ENCODE measurements around the gene ARHGEF1. TPM values are rescaled to one million over a fixed set of nuclear protein-coding genes. Genes with fewer than 3 reads are reported as not detected.
"Not testable (repeated sequence)": the region's sequence is repeated elsewhere in the genome, so short reads cannot be mapped to it uniquely, and the experiment has no call there.

The ARHGEF1 gene
- total and polyA plus RNA-seq, 12 donors = 20.2 to 143 (median 30.2) TPM

DNA sequence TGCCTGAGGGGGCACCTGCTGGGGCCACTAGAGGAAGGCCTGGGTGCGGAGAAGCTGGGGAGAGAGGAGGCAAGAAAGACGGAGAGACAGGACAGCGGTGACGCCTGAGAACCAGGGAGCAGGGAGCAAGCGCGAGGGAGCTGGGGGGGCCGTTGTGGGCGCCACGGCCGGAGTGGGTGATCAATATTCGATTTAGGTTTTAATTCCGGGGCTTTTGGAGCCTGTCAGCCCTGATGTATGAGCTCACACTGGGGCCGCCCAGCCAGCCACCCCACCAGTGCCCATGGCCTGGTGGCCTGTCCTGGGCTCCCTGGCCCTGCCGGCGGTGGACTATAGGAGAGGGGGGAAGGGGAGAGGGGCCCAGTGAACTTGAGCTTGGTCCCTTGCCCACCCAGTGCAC is 54.0 kb downstream of the ARHGEF1 start:
- DNase-seq (no peak), ATAC-seq (no peak)
- Histone ChIP-seq H3K4me3 (no peak overlapping the region), H3K27me3 (peaks cover 4 to 84% (median 74%) of the 10 kb centered on the region in 7 donors), H3K27ac (no peak overlapping the region), H3K9me3 (no peaks in the 10 kb centered on the region), H3K36me3 (no peaks in the 10 kb centered on the region), H3K4me1 (peaks cover 0 to 18% (median 13%) of the 10 kb centered on the region in 9 donors)
- TF ChIP-seq, protein P1, sequence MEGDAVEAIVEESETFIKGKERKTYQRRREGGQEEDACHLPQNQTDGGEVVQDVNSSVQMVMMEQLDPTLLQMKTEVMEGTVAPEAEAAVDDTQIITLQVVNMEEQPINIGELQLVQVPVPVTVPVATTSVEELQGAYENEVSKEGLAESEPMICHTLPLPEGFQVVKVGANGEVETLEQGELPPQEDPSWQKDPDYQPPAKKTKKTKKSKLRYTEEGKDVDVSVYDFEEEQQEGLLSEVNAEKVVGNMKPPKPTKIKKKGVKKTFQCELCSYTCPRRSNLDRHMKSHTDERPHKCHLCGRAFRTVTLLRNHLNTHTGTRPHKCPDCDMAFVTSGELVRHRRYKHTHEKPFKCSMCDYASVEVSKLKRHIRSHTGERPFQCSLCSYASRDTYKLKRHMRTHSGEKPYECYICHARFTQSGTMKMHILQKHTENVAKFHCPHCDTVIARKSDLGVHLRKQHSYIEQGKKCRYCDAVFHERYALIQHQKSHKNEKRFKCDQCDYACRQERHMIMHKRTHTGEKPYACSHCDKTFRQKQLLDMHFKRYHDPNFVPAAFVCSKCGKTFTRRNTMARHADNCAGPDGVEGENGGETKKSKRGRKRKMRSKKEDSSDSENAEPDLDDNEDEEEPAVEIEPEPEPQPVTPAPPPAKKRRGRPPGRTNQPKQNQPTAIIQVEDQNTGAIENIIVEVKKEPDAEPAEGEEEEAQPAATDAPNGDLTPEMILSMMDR (IDR thresholded peaks at IDR 0.05) = no peak
- WGBS, 2 donors = 49 to 65% methylated on average over 14 to 15 of the region's 15 CpGs
- intact Hi-C loops (cut with DNase I) = loop anchor here in 6 of 10 donors (5.0 to 10.0 kb wide), 5 partner anchors 52 to 922 kb away; partner anchors contain the start of genes CD79A (in 3 of the 6) and ARHGEF1 (in 1 of the 6)

DNA sequence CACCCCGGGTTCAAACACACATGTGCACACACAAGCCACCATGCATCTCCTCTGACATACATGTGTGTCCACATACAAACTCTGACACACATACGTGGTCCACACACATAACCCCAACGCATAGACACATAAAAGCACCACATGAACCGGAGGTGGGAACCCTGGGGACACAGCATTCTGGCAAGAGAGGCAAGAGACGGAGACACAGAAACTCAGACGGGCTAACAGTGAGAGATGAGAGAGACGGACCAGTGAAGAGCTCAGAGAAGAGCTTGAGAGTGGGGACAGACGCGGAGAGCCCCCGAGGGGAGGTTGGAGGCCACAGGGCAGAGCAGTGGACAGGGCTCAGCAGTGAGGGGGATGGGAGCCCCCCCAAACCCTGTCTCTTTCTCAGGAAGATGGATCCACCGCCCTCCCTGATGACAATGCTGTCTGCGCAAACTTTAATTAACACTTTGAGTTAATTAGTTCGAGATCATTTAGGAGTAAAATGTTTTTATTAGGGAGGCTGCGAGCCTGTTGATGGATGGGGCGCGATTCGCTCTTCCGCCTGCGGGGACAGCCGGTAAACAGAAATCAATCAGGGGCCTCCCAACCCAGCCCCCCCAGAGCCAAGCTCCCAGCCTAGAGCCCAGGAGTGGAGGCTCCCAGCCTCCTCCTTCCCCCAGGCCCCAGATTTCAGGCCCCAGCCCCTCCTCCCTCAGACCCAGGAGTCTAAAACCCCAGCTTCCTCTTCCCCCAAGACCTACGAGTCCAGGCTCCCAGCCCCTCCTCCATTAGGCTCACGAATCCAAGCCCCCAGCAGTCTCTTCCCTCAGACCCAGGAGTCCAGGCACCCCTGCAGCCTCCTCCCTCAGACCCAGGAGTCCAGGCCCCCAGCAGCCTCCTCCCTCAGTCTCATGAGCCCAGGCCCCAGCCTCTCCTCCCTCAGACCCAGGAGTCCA is 54.8 kb downstream of the ARHGEF1 start:
- WGBS, 2 donors = 45 to 51% methylated on average over 22 of the region's 22 CpGs
- no peak for DNase-seq
- intact Hi-C loops (cut with DNase I) = loop anchor here in 6 of 10 donors (5.0 to 10.0 kb wide), 5 partner anchors 53 to 923 kb away; partner anchors contain the start of genes CD79A (in 3 of the 6) and ARHGEF1 (in 1 of the 6)
- H3K4me1 ChIP-seq = peaks cover 0 to 18% (median 13%) of the 10 kb centered on the region in 9 donors
- ATAC-seq = no peak
- TF ChIP-seq, protein P1 (IDR thresholded peaks at IDR 0.05) = no peak
- H3K4me3 ChIP-seq = no peak overlapping the region
- H3K9me3 ChIP-seq = no peaks in the 10 kb centered on the region
- H3K27me3 ChIP-seq = peaks cover 4 to 77% (median 65%) of the 10 kb centered on the region in 7 donors
- no peak overlapping the region for H3K27ac ChIP-seq
- H3K36me3 ChIP-seq = no peaks in the 10 kb centered on the region

- H3K36me3 ChIP-seq, H3K27ac ChIP-seq, H3K4me3 ChIP-seq, H3K9me3 ChIP-seq, ATAC-seq, DNase-seq: not testable (repeated sequence)
- peaks cover 4 to 65% (median 53%) of the 10 kb centered on the region in 7 donors for H3K27me3 ChIP-seq
- H3K4me1 ChIP-seq = peaks cover 0 to 18% (median 13%) of the 10 kb centered on the region in 9 donors
- intact Hi-C loops (cut with DNase I) = loop anchor here in 6 of 10 donors (5.0 to 10.0 kb wide), 5 partner anchors 54 to 924 kb away; partner anchors contain the start of genes CD79A (in 3 of the 6) and ARHGEF1 (in 1 of the 6)
Observed at GRCh38 chr19:41939209-41939608, 56.2 kb downstream of the ARHGEF1 start.

GRCh38 chr19:41939861-41940730 is 57.1 kb downstream of the ARHGEF1 start:
- 0 to 1% methylated on average over 81 to 83 of the region's 83 CpGs for WGBS, 2 donors
- Histone ChIP-seq H3K9me3 (no peaks in the 10 kb centered on the region), H3K27me3 (peaks cover 4 to 57% (median 44%) of the 10 kb centered on the region in 7 donors), H3K4me1 (peaks cover 0 to 17% (median 13%) of the 10 kb centered on the region in 9 donors), H3K4me3 (peak overlapping the region; percentile 35 to 61 (median 50)), H3K27ac (peak overlapping the region in 2 of 10 donors; percentile 15 to 22), H3K36me3 (no peaks in the 10 kb centered on the region)
- peak in 7 of 8 donors; percentile 9 to 66 (median 25) for ATAC-seq
- intact Hi-C loops (cut with DNase I) = loop anchor here in 6 of 10 donors (5.0 to 10.0 kb wide), 5 partner anchors 55 to 925 kb away; partner anchors contain the start of genes CD79A (in 3 of the 6) and ARHGEF1 (in 1 of the 6)
- DNase-seq = no peak
- TF ChIP-seq, protein P1 (IDR thresholded peaks at IDR 0.05) = no peak
